ENCODE measurements around the gene UTP4.

The UTP4 gene

DNA sequence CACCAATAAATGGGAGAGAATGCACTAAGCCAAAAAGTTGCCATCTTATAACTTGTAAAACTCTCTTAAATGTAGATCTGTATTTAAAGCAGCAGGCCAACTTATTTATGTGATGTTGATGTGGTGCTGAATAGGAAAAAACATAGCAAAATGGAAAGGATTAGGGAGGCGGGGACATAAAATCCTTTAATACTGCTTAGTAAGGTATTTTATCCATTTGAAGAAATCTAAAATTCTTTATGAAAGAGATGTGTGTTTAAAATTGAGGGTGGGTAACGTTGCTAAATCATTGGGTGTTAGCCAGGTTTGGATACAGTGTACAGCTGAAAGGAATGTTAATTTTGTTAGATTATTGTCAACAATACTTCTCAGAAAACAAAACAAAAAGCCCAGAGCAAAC, 68.8 kb downstream of the UTP4 start:
- TF ChIP-seq CTCF (IDR thresholded peaks at IDR 0.05; ENCODE audit: low read depth, low read length, missing control alignments): no peak
- DNase-seq (ENCODE audit: low read depth): no peak
- in situ Hi-C loops (cut with HindIII; ENCODE audit: low sequenced_read_pairs): no loop called here
- no peak overlapping the region for H3K4me3 ChIP-seq (ENCODE audit: low read depth, low read length)

DNA sequence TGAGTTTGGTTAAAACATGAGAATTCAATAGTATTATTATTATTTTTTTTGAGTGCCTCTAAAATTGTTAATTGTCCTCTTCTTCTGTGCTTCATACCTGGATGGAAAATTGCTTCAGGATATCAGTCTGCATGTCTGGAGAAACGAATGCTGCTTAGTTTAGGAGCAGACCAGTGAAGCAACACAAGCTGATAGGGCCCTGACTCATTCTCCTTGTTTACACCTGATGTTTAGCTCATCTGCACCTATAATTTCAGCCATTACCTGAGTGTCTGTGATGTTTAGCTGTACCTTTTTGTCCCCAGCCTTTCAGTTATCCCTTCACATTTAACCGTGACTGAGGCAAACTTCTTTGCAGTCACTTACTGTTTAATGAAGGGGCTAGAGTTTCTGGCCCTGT, 69.3 kb downstream of the UTP4 start:
- TF ChIP-seq CTCF (IDR thresholded peaks at IDR 0.05; ENCODE audit: low read depth, low read length, missing control alignments): no peak
- no peak overlapping the region for H3K4me3 ChIP-seq (ENCODE audit: low read depth, low read length)
- in situ Hi-C loops (cut with HindIII; ENCODE audit: low sequenced_read_pairs): no loop called here
- DNase-seq (ENCODE audit: low read depth): no peak

GRCh38 chr16:69204172-69204571, 71.7 kb downstream of the UTP4 start:
- no peak overlapping the region for H3K4me3 ChIP-seq (ENCODE audit: low read depth, low read length)
- DNase-seq (ENCODE audit: low read depth): no peak
- in situ Hi-C loops (cut with HindIII; ENCODE audit: low sequenced_read_pairs): no loop called here
- no peak for TF ChIP-seq CTCF (IDR thresholded peaks at IDR 0.05; ENCODE audit: low read depth, low read length, missing control alignments)

- in situ Hi-C loops (cut with HindIII; ENCODE audit: low sequenced_read_pairs): no loop called here
Observed at GRCh38 chr16:69209735-69210134, 77.3 kb downstream of the UTP4 start.

GRCh38 chr16:69217433-69217832, 85.0 kb downstream of the UTP4 start:
- in situ Hi-C loops (cut with HindIII; ENCODE audit: low sequenced_read_pairs): no loop called here
- no peak overlapping the region for H3K4me3 ChIP-seq (ENCODE audit: low read depth, low read length)
- peak; percentile 15 for DNase-seq (ENCODE audit: low read depth)
- TF ChIP-seq CTCF (IDR thresholded peaks at IDR 0.05; ENCODE audit: low read depth, low read length, missing control alignments): no peak

More at GRCh38 chr16:69209735-69210134, 77.3 kb downstream of the UTP4 start:
- DNase-seq (ENCODE audit: low read depth): no peak
- TF ChIP-seq CTCF (IDR thresholded peaks at IDR 0.05; ENCODE audit: low read depth, low read length, missing control alignments): no peak
- no peak overlapping the region for H3K4me3 ChIP-seq (ENCODE audit: low read depth, low read length)
